Mesendoderm (in vitro differentiated cells): ENCODE measurements around the gene UNC13A.

Source experiments
- DNase-seq: peaks from one replicate; pipeline ENCODE4 v3.0.0; 2013
- H2AK5ac ChIP-seq: 2 replicates; pipeline ENCODE4 v1.6.1; 2013; ENCODE audit warnings: low read length, inconsistent platforms
- H2BK120ac ChIP-seq: 2 replicates; pipeline ENCODE4 v1.6.1; 2013; ENCODE audit warnings: low read depth, mild to moderate bottlenecking, low read length, moderate library complexity, mixed read lengths
- H2BK15ac ChIP-seq: replicated peaks from 2 replicates; pipeline ENCODE4 v1.6.1; 2013; ENCODE audit warnings: low read depth, mild to moderate bottlenecking, moderate library complexity
- H2BK5ac ChIP-seq: 2 replicates; pipeline ENCODE4 v1.6.1; 2013; ENCODE audit warnings: low read length, inconsistent platforms
- H3K18ac ChIP-seq: 2 replicates; pipeline ENCODE4 v1.6.1; 2013; ENCODE audit warnings: mild to moderate bottlenecking, low read length, mixed read lengths
- H3K23ac ChIP-seq: one replicate; pipeline ENCODE4 v1.6.1; 2013; ENCODE audit warnings: low read length
- H3K27ac ChIP-seq: 2 replicates; pipeline ENCODE4 v1.5.1; 2013; ENCODE audit warnings: low read depth, mild to moderate bottlenecking, inconsistent platforms, low read length, moderate library complexity
- H3K27me3 ChIP-seq: 2 replicates; pipeline ENCODE4 v1.6.1; 2013; ENCODE audit warnings: low read length, control low read depth, mild to moderate bottlenecking, inconsistent platforms; ENCODE audit not compliant: insufficient read depth, poor library complexity
- H3K36me3 ChIP-seq: 2 replicates; pipeline ENCODE4 v1.6.1; 2013; ENCODE audit warnings: low read length, inconsistent platforms; ENCODE audit not compliant: control insufficient read depth, insufficient read depth
- H3K4ac ChIP-seq: one replicate; pipeline ENCODE4 v1.6.1; 2013; ENCODE audit warnings: low read depth, mild to moderate bottlenecking, low read length, moderate library complexity
- H3K4me1 ChIP-seq: 2 replicates; pipeline ENCODE4 v1.6.1; 2013; ENCODE audit warnings: low read depth, low read length, inconsistent platforms; ENCODE audit not compliant: control insufficient read depth
- H3K4me2 ChIP-seq: 2 replicates; pipeline ENCODE4 v1.6.1; 2013; ENCODE audit warnings: low read length
- H3K4me3 ChIP-seq: 2 replicates; pipeline ENCODE4 v1.5.1; 2013; ENCODE audit warnings: mild to moderate bottlenecking, low read length
- H3K56ac ChIP-seq: one replicate; pipeline ENCODE4 v1.6.1; 2013; ENCODE audit warnings: low read length
- H3K79me1 ChIP-seq: 2 replicates; pipeline ENCODE4 v1.6.1; 2013; ENCODE audit warnings: low read length, inconsistent platforms
- H3K79me2 ChIP-seq: 2 replicates; pipeline ENCODE4 v1.6.1; 2013; ENCODE audit warnings: mild to moderate bottlenecking, low read length; ENCODE audit not compliant: control insufficient read depth, insufficient read depth
- H3K9ac ChIP-seq: 2 replicates; pipeline ENCODE4 v1.6.1; 2013; ENCODE audit warnings: low read length, inconsistent platforms
- H4K5ac ChIP-seq: one replicate; pipeline ENCODE4 v1.6.1; 2013; ENCODE audit warnings: low read length
- H4K8ac ChIP-seq: one replicate; pipeline ENCODE4 v1.6.1; 2013; ENCODE audit warnings: low read depth, mild to moderate bottlenecking, control low read depth, low read length, moderate library complexity
- WGBS: extraction: QIAGEN DNeasy Blood & Tissue Kit; methylation state at CpG from one replicate; pipeline ENCODE4 v1.1.7; 2013; ENCODE audit warnings: low lambda C conversion rate, missing lambda C conversion rate; ENCODE audit not compliant: insufficient coverage; ENCODE audit errors: extremely low coverage; 5-methylcytosine and 5-hydroxymethylcytosine counted together

The UNC13A gene

DNA sequence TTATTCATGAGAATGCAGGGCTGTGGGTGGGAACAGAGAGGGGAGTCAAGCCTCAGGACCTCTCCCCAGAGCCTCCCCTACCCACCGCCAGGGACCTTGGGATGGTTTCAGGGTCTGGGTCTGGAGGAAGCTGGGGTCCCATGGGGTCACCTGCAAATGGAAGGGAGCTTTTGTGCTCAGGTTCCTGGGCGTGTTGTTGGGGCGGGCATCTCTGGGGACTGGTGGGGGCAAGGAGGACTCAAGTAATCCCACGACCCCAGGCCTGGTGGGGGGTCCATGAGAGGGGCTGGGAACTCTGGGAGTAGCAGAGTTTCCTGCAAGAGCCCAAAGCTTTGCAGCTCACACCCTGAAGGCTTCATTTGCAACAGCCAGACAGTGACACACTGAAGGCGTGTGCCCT, 60.2 kb downstream of the UNC13A start:
- no peak for DNase-seq
- WGBS = no CpG with 5 or more reads among the region's 5 CpGs
- Histone ChIP-seq H2BK120ac (no peak overlapping the region), H3K79me2 (no peaks in the 10 kb centered on the region), H3K27ac (no peak overlapping the region), H2BK5ac (no peak overlapping the region), H4K8ac (no peak overlapping the region), H3K36me3 (peaks cover 3% of the 10 kb centered on the region), H3K4me2 (no peak overlapping the region), H2AK5ac (no peak overlapping the region), H3K18ac (no peak overlapping the region), H3K56ac (no peak overlapping the region), H3K4me1 (no peaks in the 10 kb centered on the region), H3K4ac (no peak overlapping the region), H4K5ac (no peak overlapping the region), H3K4me3 (no peak overlapping the region), H3K23ac (no peak overlapping the region), H3K9ac (no peak overlapping the region), H2BK15ac (no peak overlapping the region), H3K27me3 (no peaks in the 10 kb centered on the region), H3K79me1 (no peaks in the 10 kb centered on the region)

GRCh38 chr19:17627161-17627560, 61.0 kb downstream of the UNC13A start:
- H3K4me3 ChIP-seq = no peak overlapping the region
- H3K79me2 ChIP-seq = no peaks in the 10 kb centered on the region
- no peak overlapping the region for H3K4ac ChIP-seq
- no peaks in the 10 kb centered on the region for H3K36me3 ChIP-seq
- no peaks in the 10 kb centered on the region for H3K4me1 ChIP-seq
- H3K27me3 ChIP-seq = no peaks in the 10 kb centered on the region
- no peak overlapping the region for H3K56ac ChIP-seq
- no peak overlapping the region for H2BK15ac ChIP-seq
- H3K9ac ChIP-seq = no peak overlapping the region
- H2BK5ac ChIP-seq = no peak overlapping the region
- H3K4me2 ChIP-seq = no peak overlapping the region
- no peak overlapping the region for H3K23ac ChIP-seq
- H3K18ac ChIP-seq = no peak overlapping the region
- H2AK5ac ChIP-seq = no peak overlapping the region
- H2BK120ac ChIP-seq = no peak overlapping the region
- no peak overlapping the region for H3K27ac ChIP-seq
- no peak overlapping the region for H4K8ac ChIP-seq
- H3K79me1 ChIP-seq = no peaks in the 10 kb centered on the region
- H4K5ac ChIP-seq = no peak overlapping the region
- WGBS = no CpG with 5 or more reads among the region's 3 CpGs
- no peak for DNase-seq

GRCh38 chr19:17626456-17627015, 61.6 kb downstream of the UNC13A start:
- H3K27ac ChIP-seq = no peak overlapping the region
- WGBS = no CpG with 5 or more reads among the region's 12 CpGs
- H3K56ac ChIP-seq = no peak overlapping the region
- H3K4ac ChIP-seq = no peak overlapping the region
- no peaks in the 10 kb centered on the region for H3K79me2 ChIP-seq
- H2AK5ac ChIP-seq = no peak overlapping the region
- no peak overlapping the region for H2BK5ac ChIP-seq
- no peaks in the 10 kb centered on the region for H3K79me1 ChIP-seq
- no peak overlapping the region for H3K4me3 ChIP-seq
- H4K8ac ChIP-seq = no peak overlapping the region
- no peaks in the 10 kb centered on the region for H3K4me1 ChIP-seq
- no peak overlapping the region for H2BK15ac ChIP-seq
- no peaks in the 10 kb centered on the region for H3K27me3 ChIP-seq
- H2BK120ac ChIP-seq = no peak overlapping the region
- H3K9ac ChIP-seq = no peak overlapping the region
- H4K5ac ChIP-seq = no peak overlapping the region
- no peak for DNase-seq
- H3K23ac ChIP-seq = no peak overlapping the region
- H3K18ac ChIP-seq = no peak overlapping the region
- H3K36me3 ChIP-seq = no peaks in the 10 kb centered on the region
- no peak overlapping the region for H3K4me2 ChIP-seq

GRCh38 chr19:17625980-17626379, 62.2 kb downstream of the UNC13A start:
- Histone ChIP-seq H2AK5ac (no peak overlapping the region), H2BK120ac (no peak overlapping the region), H3K27ac (no peak overlapping the region), H3K4me2 (no peak overlapping the region), H3K36me3 (no peaks in the 10 kb centered on the region), H3K9ac (no peak overlapping the region), H3K23ac (no peak overlapping the region), H3K4me1 (no peaks in the 10 kb centered on the region), H4K5ac (no peak overlapping the region), H4K8ac (no peak overlapping the region), H2BK15ac (no peak overlapping the region), H3K27me3 (no peaks in the 10 kb centered on the region), H3K79me2 (no peaks in the 10 kb centered on the region), H3K79me1 (no peaks in the 10 kb centered on the region), H3K4ac (no peak overlapping the region), H3K18ac (no peak overlapping the region), H3K56ac (no peak overlapping the region), H3K4me3 (no peak overlapping the region), H2BK5ac (no peak overlapping the region)
- DNase-seq = no peak
- WGBS = 98% methylated on average over 2 of the region's 2 CpGs

- Histone ChIP-seq H3K23ac (no peak overlapping the region), H4K8ac (no peak overlapping the region), H3K79me2 (no peaks in the 10 kb centered on the region), H2AK5ac (no peak overlapping the region), H3K27me3 (no peaks in the 10 kb centered on the region), H3K4me1 (no peaks in the 10 kb centered on the region), H3K4me2 (no peak overlapping the region), H3K18ac (no peak overlapping the region), H3K27ac (no peak overlapping the region), H3K4ac (no peak overlapping the region), H3K79me1 (no peaks in the 10 kb centered on the region), H4K5ac (no peak overlapping the region), H3K9ac (no peak overlapping the region), H3K56ac (no peak overlapping the region), H2BK15ac (no peak overlapping the region), H2BK120ac (no peak overlapping the region), H2BK5ac (no peak overlapping the region), H3K4me3 (no peak overlapping the region), H3K36me3 (no peaks in the 10 kb centered on the region)
- DNase-seq = no peak
- WGBS = no CpG with 5 or more reads among the region's 1 CpG
These were observed 63.1 kb downstream of the UNC13A start for GRCh38 chr19:17625043-17625442.

DNA sequence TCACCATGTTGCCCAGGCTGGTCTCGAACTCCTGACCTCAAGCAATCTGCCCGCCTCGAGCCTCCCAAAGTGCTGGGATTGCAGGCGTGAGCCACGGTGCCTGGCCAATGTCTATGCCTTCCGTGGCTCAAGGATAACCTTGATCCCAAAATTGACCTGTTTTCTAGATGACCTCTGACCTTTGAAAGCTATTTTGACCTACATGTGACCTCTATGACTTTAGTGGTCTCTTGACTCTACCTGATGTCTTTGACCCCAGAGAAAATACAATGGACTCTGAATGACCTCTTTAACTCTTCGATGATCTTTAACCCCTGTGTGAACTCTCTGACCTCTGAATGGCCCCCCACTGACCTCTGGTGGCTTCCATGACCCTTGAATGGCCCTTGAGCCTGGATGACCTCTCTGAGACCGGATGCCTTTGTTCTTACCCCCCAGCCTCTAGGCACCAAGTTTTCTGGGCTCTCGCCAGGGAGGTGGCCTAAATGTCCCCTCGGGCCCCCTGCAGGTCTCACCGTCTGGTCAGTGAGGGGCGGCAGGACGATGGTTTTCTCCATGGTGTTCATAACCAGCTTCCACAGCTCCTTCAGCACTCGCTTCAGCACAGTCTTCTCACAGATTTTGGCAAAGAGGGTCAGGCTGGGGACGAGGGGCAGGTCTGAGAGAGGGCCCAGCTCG, 63.7 kb downstream of the UNC13A start:
- H4K5ac ChIP-seq = no peak overlapping the region
- no peak overlapping the region for H3K4me3 ChIP-seq
- H3K36me3 ChIP-seq = no peaks in the 10 kb centered on the region
- H2BK5ac ChIP-seq = no peak overlapping the region
- H3K23ac ChIP-seq = no peak overlapping the region
- no peaks in the 10 kb centered on the region for H3K27me3 ChIP-seq
- H3K79me2 ChIP-seq = no peaks in the 10 kb centered on the region
- DNase-seq = no peak
- no peaks in the 10 kb centered on the region for H3K79me1 ChIP-seq
- H3K9ac ChIP-seq = no peak overlapping the region
- no peak overlapping the region for H2BK120ac ChIP-seq
- H3K4ac ChIP-seq = no peak overlapping the region
- H4K8ac ChIP-seq = no peak overlapping the region
- no peak overlapping the region for H2AK5ac ChIP-seq
- no peak overlapping the region for H3K18ac ChIP-seq
- no peak overlapping the region for H3K56ac ChIP-seq
- WGBS = no CpG with 5 or more reads among the region's 16 CpGs
- no peak overlapping the region for H3K27ac ChIP-seq
- H3K4me2 ChIP-seq = no peak overlapping the region
- H2BK15ac ChIP-seq = no peak overlapping the region
- H3K4me1 ChIP-seq = no peaks in the 10 kb centered on the region
